MM.1S (cell line): ENCODE results near the gene RNF214.

Source experiments
- DNase-seq: peaks from one replicate; pipeline ENCODE4 v3.0.0-alpha.2; 2015
- H2AFZ ChIP-seq: fragments of 300-600 bp; sonication (generic); 2 replicates; pipeline ENCODE4 v1.6.0; 2016; ENCODE audit warnings: antibody characterized with exemption, low read length
- H3F3A ChIP-seq: fragments of 300-600 bp; sonication (generic); 2 replicates; pipeline ENCODE4 v1.6.1; 2016; ENCODE audit warnings: mild to moderate bottlenecking, antibody characterized with exemption, low read length, moderate library complexity, mixed read lengths; ENCODE audit not compliant: insufficient read depth
- H3K27ac ChIP-seq: fragments of 300-600 bp; sonication (generic); 2 replicates; pipeline ENCODE4 v1.5.1; 2016; ENCODE audit warnings: mild to moderate bottlenecking, low read length
- H3K27me3 ChIP-seq: fragments of 300-600 bp; sonication (generic); replicated peaks from 2 replicates; pipeline ENCODE4 v1.6.0; 2016; ENCODE audit warnings: low read length; ENCODE audit not compliant: insufficient read depth
- H3K36me3 ChIP-seq: fragments of 300-600 bp; sonication (generic); replicated peaks from 2 replicates; pipeline ENCODE4 v1.6.1; 2016; ENCODE audit warnings: mild to moderate bottlenecking, low read length, mixed read lengths; ENCODE audit not compliant: insufficient read depth
- H3K4me1 ChIP-seq: fragments of 300-600 bp; sonication (generic); 2 replicates; pipeline ENCODE4 v1.6.1; 2016; ENCODE audit warnings: low read length, mixed read lengths
- H3K4me2 ChIP-seq: fragments of 300-600 bp; sonication (generic); 2 replicates; pipeline ENCODE4 v1.6.0; 2016; ENCODE audit warnings: low read depth, low read length
- H3K4me3 ChIP-seq: fragments of 300-600 bp; sonication (generic); 2 replicates; pipeline ENCODE4 v1.5.1; 2016; ENCODE audit warnings: low read length, mixed read lengths
- H3K79me2 ChIP-seq: fragments of 300-600 bp; sonication (generic); 2 replicates; pipeline ENCODE4 v1.6.1; 2016; ENCODE audit warnings: mixed run types, low read length, mixed read lengths
- H3K9ac ChIP-seq: fragments of 300-600 bp; sonication (generic); 2 replicates; pipeline ENCODE4 v1.6.1; 2016; ENCODE audit warnings: low read length, mixed read lengths
- H3K9me2 ChIP-seq: fragments of 300-600 bp; sonication (generic); replicated peaks from 2 replicates; pipeline ENCODE4 v1.6.1; 2016; ENCODE audit warnings: mild to moderate bottlenecking, low read length, mixed read lengths; ENCODE audit not compliant: insufficient read depth
- H3K9me3 ChIP-seq: fragments of 300-600 bp; sonication (generic); replicated peaks from 2 replicates; pipeline ENCODE4 v1.6.1; 2016; ENCODE audit warnings: mild to moderate bottlenecking, low read length, mixed read lengths; ENCODE audit not compliant: insufficient read depth
- H4K20me1 ChIP-seq: fragments of 300-600 bp; sonication (generic); 2 replicates; pipeline ENCODE4 v1.6.1; 2016; ENCODE audit warnings: mild to moderate bottlenecking, low read length, moderate library complexity, mixed read lengths; ENCODE audit not compliant: insufficient read depth
- EZH2 ChIP-seq: fragments of 300-600 bp; sonication (generic); optimal IDR thresholded peaks from 2 replicates; pipeline ENCODE3; 2017; ENCODE audit warnings: low read depth, mild to moderate bottlenecking, antibody characterized with exemption, low read length, mixed read lengths
- EZH2phosphoT487 ChIP-seq: fragments of 300-600 bp; sonication (generic); IDR thresholded peaks from 2 replicates; pipeline ENCODE4 v1.6.1; 2018; ENCODE audit warnings: antibody characterized with exemption, low read length
- TF ChIP-seq, protein P1 (sequence below): fragments of 300-600 bp; sonication (generic); IDR thresholded peaks from 2 replicates; pipeline ENCODE4 v1.5.1; 2016; ENCODE audit warnings: antibody characterized with exemption, low read length, mixed read lengths

RNF214 gene

DNA sequence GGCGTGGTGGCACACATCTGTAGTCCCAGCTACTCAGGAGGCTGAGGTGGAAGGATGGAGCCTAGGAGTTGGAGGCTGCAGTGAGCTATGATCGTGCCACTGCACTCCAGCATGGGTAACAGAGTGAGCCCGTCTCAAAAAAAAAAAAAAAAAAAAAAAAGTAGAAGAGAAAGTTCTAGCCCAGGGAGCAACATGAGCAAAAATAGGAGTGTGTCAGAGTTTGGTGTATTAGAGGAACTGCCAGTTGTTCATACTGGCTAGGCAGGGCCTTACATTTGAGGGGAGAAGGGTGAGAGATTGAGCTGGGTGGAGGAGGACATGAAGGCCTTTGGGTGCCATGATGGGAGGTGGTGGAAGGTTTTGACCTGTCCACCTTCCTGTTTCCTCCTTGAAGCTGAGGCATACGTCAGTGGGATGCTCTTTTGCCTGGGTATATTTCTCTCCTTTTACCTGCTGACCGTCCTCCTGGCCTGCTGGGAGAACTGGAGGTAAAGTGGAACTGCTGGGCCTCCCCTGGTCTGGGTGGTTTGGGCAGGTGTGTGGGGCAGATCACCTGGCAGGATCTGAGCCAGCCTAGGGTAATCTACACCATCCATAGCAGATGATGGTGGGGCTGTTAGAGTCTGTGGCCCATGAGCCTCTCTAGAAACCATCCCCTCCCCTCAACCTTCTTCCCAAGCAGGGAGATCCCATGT is 46.6 kb upstream of the RNF214 start:
- H3K9ac ChIP-seq, result no peak overlapping the region
- TF ChIP-seq EZH2 (no peak), EZH2phosphoT487 (no peak)
- TF ChIP-seq, protein P1, sequence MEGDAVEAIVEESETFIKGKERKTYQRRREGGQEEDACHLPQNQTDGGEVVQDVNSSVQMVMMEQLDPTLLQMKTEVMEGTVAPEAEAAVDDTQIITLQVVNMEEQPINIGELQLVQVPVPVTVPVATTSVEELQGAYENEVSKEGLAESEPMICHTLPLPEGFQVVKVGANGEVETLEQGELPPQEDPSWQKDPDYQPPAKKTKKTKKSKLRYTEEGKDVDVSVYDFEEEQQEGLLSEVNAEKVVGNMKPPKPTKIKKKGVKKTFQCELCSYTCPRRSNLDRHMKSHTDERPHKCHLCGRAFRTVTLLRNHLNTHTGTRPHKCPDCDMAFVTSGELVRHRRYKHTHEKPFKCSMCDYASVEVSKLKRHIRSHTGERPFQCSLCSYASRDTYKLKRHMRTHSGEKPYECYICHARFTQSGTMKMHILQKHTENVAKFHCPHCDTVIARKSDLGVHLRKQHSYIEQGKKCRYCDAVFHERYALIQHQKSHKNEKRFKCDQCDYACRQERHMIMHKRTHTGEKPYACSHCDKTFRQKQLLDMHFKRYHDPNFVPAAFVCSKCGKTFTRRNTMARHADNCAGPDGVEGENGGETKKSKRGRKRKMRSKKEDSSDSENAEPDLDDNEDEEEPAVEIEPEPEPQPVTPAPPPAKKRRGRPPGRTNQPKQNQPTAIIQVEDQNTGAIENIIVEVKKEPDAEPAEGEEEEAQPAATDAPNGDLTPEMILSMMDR, result no peak
- no peaks in the 10 kb centered on the region for H3K36me3 ChIP-seq
- H3K9me3 ChIP-seq, result no peaks in the 10 kb centered on the region
- no peaks in the 10 kb centered on the region for H4K20me1 ChIP-seq
- H3K27ac ChIP-seq, result no peak overlapping the region
- no peak for DNase-seq
- H3K4me2 ChIP-seq, result no peak overlapping the region
- no peaks in the 10 kb centered on the region for H3K9me2 ChIP-seq
- H3K27me3 ChIP-seq, result no peaks in the 10 kb centered on the region
- H3F3A ChIP-seq, result no peaks in the 10 kb centered on the region
- no peaks in the 10 kb centered on the region for H3K79me2 ChIP-seq
- H3K4me3 ChIP-seq, result no peak overlapping the region
- H3K4me1 ChIP-seq, result peaks cover 3% of the 10 kb centered on the region
- H2AFZ ChIP-seq, result no peak overlapping the region

DNA sequence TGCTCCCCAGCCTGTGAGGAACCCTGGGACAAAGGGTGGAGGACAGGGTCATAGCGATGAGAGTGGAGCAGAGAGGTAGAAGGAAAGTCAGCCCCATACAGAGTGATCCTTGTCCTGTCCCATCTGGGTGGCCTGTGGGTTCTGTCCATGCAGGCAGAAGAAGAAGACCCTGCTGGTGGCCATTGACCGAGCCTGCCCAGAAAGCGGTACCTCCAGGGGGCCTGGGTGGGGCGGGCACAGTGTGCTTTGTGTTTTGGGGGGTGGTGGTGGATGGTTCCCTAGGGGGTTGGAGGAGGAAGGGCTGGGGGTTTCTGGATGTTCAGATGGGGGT is 46.1 kb upstream of the RNF214 start:
- Histone ChIP-seq H3K9me3 (no peaks in the 10 kb centered on the region), H3F3A (no peaks in the 10 kb centered on the region), H3K27ac (no peak overlapping the region), H2AFZ (no peak overlapping the region), H3K79me2 (no peaks in the 10 kb centered on the region), H3K4me1 (no peaks in the 10 kb centered on the region), H3K27me3 (no peaks in the 10 kb centered on the region), H4K20me1 (no peaks in the 10 kb centered on the region), H3K9me2 (no peaks in the 10 kb centered on the region), H3K9ac (no peak overlapping the region), H3K4me3 (no peak overlapping the region), H3K4me2 (no peak overlapping the region), H3K36me3 (no peaks in the 10 kb centered on the region)
- no peak for DNase-seq
- TF ChIP-seq, protein P1, result no peak
- TF ChIP-seq EZH2phosphoT487 (no peak), EZH2 (no peak)

DNA sequence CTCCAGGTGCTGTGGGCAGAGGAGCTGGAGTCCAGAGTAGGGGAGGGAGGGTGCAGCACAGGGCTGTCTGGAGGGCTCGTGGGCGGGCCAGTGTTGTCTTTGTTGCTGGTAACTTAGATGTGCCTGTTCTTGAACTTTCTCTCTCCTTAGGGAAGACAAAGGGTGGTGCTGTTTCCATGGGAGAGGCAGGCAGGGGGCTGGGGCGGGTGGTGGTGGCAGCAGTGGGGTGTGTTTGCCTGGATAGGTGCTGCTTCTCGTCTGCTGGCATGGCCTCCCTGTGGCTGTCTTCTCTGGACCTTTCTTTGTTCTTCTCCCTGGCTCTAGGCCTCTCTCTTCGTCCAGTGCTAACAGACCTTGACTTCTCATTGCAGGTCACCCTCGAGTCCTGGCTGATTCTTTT is 45.5 kb upstream of the RNF214 start:
- no peaks in the 10 kb centered on the region for H3K9me3 ChIP-seq
- no peak overlapping the region for H3K4me3 ChIP-seq
- no peaks in the 10 kb centered on the region for H3K27me3 ChIP-seq
- H3K4me2 ChIP-seq, result no peak overlapping the region
- H3F3A ChIP-seq, result no peaks in the 10 kb centered on the region
- H3K9me2 ChIP-seq, result no peaks in the 10 kb centered on the region
- no peak for DNase-seq
- H3K27ac ChIP-seq, result no peak overlapping the region
- no peaks in the 10 kb centered on the region for H4K20me1 ChIP-seq
- no peak overlapping the region for H2AFZ ChIP-seq
- no peaks in the 10 kb centered on the region for H3K36me3 ChIP-seq
- TF ChIP-seq EZH2phosphoT487 (no peak), EZH2 (no peak)
- TF ChIP-seq, protein P1, result no peak
- no peak overlapping the region for H3K9ac ChIP-seq
- no peaks in the 10 kb centered on the region for H3K4me1 ChIP-seq
- no peaks in the 10 kb centered on the region for H3K79me2 ChIP-seq
